Hypothalamus (tissue), 51 donors: Measurements from ENCODE around the gene BGLAP.
A peak's percentile ranks its signal among the peaks of the same experiment; 100 is the strongest.

Experiments used
- DNase-seq, 51 donors: peaks; one replicate each; lab custom pipeline; 2025; lab: John Stamatoyannopoulos, UW

The BGLAP gene

GRCh38 chr1:156286061-156286460, 44.1 kb downstream of the BGLAP start:
- no peak for DNase-seq

- DNase-seq, result no peak
These were observed 47.9 kb downstream of the BGLAP start for GRCh38 chr1:156289857-156290256.

GRCh38 chr1:156291226-156292061, 49.5 kb downstream of the BGLAP start:
- DNase-seq, result peak; percentile 15 to 86 (median 68)
